CD14-positive monocyte (primary cell): Measurements from ENCODE around the gene FAM181A. TPM values are rescaled to one million over a fixed set of nuclear protein-coding genes. Genes with fewer than 3 reads are reported as not detected.

Experiments
- DNase-seq, 3 donors: peaks; one replicate each; pipeline ENCODE4 v3.0.0-alpha.2; 2011 to 2022
- H2AFZ ChIP-seq: 2 replicates; pipeline ENCODE4 v1.6.0; 2012; ENCODE audit warnings: mild to moderate bottlenecking, low read depth, low read length, inconsistent platforms; ENCODE audit not compliant: insufficient read depth, poor library complexity, severe bottlenecking
- H3K27ac ChIP-seq, 2 donors: 1 replicate in 1 of 2; 2 replicates in 1 of 2; pipeline ENCODE4 v1.5.1; 2012 to 2013; ENCODE audit warnings: low read length in 2 of 2, control low read depth in 1 of 2, inconsistent platforms in 1 of 2, low read depth in 1 of 2, mild to moderate bottlenecking in 1 of 2
- H3K27me3 ChIP-seq, 2 donors: one replicate each; pipeline versions ENCODE4 v1.6.0 to v1.6.1; 2011 to 2013; ENCODE audit warnings: low read length in 2 of 2; ENCODE audit not compliant: control insufficient read depth in 2 of 2, insufficient read depth in 2 of 2
- H3K36me3 ChIP-seq, 2 donors: replicated peaks in 1 of 2; 1 replicate in 1 of 2; 2 replicates in 1 of 2; pipeline versions ENCODE4 v1.5.1 to v1.6.1; 2012 to 2013; ENCODE audit warnings: low read length in 2 of 2, control low read depth in 1 of 2, inconsistent platforms in 1 of 2, mild to moderate bottlenecking in 1 of 2; ENCODE audit not compliant: insufficient read depth in 2 of 2, control insufficient read depth in 1 of 2
- H3K4me1 ChIP-seq, 2 donors: 1 replicate in 1 of 2; 2 replicates in 1 of 2; pipeline versions ENCODE4 v1.5.1 to v1.6.1; 2012 to 2013; ENCODE audit warnings: low read length in 2 of 2, control low read depth in 1 of 2, inconsistent platforms in 1 of 2, mild to moderate bottlenecking in 1 of 2, moderate library complexity in 1 of 2; ENCODE audit not compliant: insufficient read depth in 2 of 2, control insufficient read depth in 1 of 2
- H3K4me2 ChIP-seq: replicated peaks from 2 replicates; pipeline ENCODE3; 2012; ENCODE audit warnings: low read length, moderate library complexity, mild to moderate bottlenecking; ENCODE audit not compliant: poor library complexity, severe bottlenecking; ENCODE audit errors: extremely low read depth
- H3K4me3 ChIP-seq, 3 experiments: fragments of 200-600 bp in 1 of 3; sonication (generic) in 1 of 3; replicated peaks in 1 of 3; 1 replicate in 2 of 3; 2 replicates in 1 of 3; pipeline ENCODE4 v1.5.1; 2011 to 2013; ENCODE audit warnings: low read length in 3 of 3, mild to moderate bottlenecking in 3 of 3, control low read depth in 2 of 3, low read depth in 2 of 3, inconsistent platforms in 1 of 3, moderate library complexity in 1 of 3
- H3K79me2 ChIP-seq: 2 replicates; pipeline ENCODE4 v1.6.0; 2012; ENCODE audit warnings: mild to moderate bottlenecking, control low read depth, inconsistent platforms, low read length, moderate library complexity; ENCODE audit not compliant: insufficient read depth
- H3K9ac ChIP-seq: 2 replicates; pipeline ENCODE4 v1.6.0; 2017; ENCODE audit warnings: low read length, mild to moderate bottlenecking; ENCODE audit not compliant: insufficient read depth, poor library complexity, severe bottlenecking
- H3K9me3 ChIP-seq, 2 donors: replicated peaks in 1 of 2; 1 replicate in 1 of 2; 2 replicates in 1 of 2; pipeline versions ENCODE4 v1.5.1 to v1.6.1; 2012 to 2013; ENCODE audit warnings: low read length in 2 of 2, control low read depth in 1 of 2; ENCODE audit not compliant: control insufficient read depth in 1 of 2, insufficient read depth in 1 of 2
- H4K20me1 ChIP-seq: 2 replicates; pipeline ENCODE4 v1.6.0; 2012; ENCODE audit warnings: mild to moderate bottlenecking, low read length, control low read depth, moderate library complexity; ENCODE audit not compliant: insufficient read depth
- H3K27ac Mint-ChIP-seq, 7 donors: one replicate each; pipeline ENCODE4 v1.8.0; 2020; ENCODE audit warnings: mild to moderate bottlenecking in 7 of 7, mixed read lengths in 7 of 7, moderate library complexity in 6 of 7, inconsistent platforms in 2 of 7
- H3K27me3 Mint-ChIP-seq, 3 donors: one replicate each; pipeline ENCODE4 v1.8.0; 2021 to 2022; ENCODE audit warnings: low read depth in 3 of 3, mild to moderate bottlenecking in 3 of 3, mixed read lengths in 3 of 3, moderate library complexity in 3 of 3, inconsistent platforms in 1 of 3
- H3K36me3 Mint-ChIP-seq, 2 donors: one replicate each; pipeline ENCODE4 v1.8.0; 2020; ENCODE audit warnings: mixed read lengths in 2 of 2, inconsistent platforms in 1 of 2, mild to moderate bottlenecking in 1 of 2
- H3K4me1 Mint-ChIP-seq: one replicate; pipeline ENCODE4 v1.8.0; 2020; ENCODE audit warnings: mild to moderate bottlenecking, mixed read lengths
- H3K4me3 Mint-ChIP-seq, 2 donors: one replicate each; pipeline ENCODE4 v1.8.0; 2020; ENCODE audit warnings: mild to moderate bottlenecking in 2 of 2, mixed read lengths in 2 of 2, moderate library complexity in 1 of 2
- H3K9me3 Mint-ChIP-seq, 7 donors: one replicate each; pipeline ENCODE4 v1.8.0; 2020 to 2022; ENCODE audit warnings: mixed read lengths in 7 of 7, mild to moderate bottlenecking in 6 of 7, moderate library complexity in 6 of 7, inconsistent platforms in 2 of 7
- WGBS: methylation state at CpG from one replicate; pipeline ENCODE4 v1.1.5; 2013; ENCODE audit warnings: missing lambda C conversion rate; ENCODE audit not compliant: insufficient coverage; 5-methylcytosine and 5-hydroxymethylcytosine counted together
- intact Hi-C, 2 donors: fragments of 100-400 bp; cut with micrococcal nuclease; formaldehyde crosslinking; loops; one replicate each; pipeline versions ENCODE4 v1.15.0 to v1.15.1; 2023
- polyA plus RNA-seq, 3 donors: library from polyadenylated mRNA; depleted of rRNA in 1 of 3; unstranded in 2 of 3; stranded (reverse) in 1 of 3; fragments of 300-500 nt in 2 of 3; fragments of >200 nt in 1 of 3; fragmentation: Illumina TruSeq in 2 of 3; gene quantifications; 1 replicate in 2 of 3; 2 replicates in 1 of 3; pipeline ENCODE4 v1.2.3, GENCODE V29; 2012 to 2021
- TF ChIP-seq, protein P1 (sequence below): fragments of 200-600 bp; IDR thresholded peaks from one replicate; pipeline ENCODE4 v1.8.0; 2022; ENCODE audit warnings: antibody characterized with exemption, mild to moderate bottlenecking

FAM181A gene
- polyA plus RNA-seq, 3 donors, result not detected

DNA sequence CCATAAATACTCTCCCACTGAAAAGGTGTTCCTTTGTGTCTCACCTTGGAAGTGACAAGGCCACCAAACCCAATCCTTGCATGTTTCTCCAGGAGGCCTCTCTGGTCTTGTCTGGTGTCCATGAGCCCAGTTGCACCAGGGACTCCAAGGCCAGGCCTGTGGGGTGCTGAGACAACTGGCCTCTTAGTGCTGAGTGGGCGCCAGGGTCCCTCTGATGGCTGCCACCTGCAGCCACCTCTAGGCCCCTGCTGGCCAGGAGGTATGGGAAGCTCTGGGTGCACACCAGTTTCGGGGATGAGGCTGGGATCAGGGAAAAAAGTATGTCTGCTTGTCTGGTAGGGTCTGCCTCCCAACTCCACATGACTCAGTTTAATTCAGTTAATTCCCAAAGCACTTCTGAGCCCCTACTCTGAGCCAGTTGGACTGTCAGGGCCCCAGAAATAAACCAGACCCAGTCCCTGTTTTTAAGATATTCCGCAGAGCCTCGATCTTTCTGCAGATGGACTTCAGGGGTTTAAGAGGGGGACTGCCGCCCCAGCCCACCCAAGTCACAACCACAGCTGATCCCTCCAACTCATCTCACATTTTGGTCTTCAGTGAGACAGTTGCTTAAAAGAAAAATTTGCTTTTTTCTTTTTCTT, 15.0 kb upstream of the FAM181A start:
- Histone ChIP-seq H3K27ac (no peak overlapping the region), H3K4me3 (no peak overlapping the region), H3K27me3 (no peaks in the 10 kb centered on the region), H3K79me2 (no peaks in the 10 kb centered on the region), H3K4me2 (no peak overlapping the region), H2AFZ (no peak overlapping the region), H3K4me1 (no peaks in the 10 kb centered on the region), H3K9ac (no peak overlapping the region), H4K20me1 (no peaks in the 10 kb centered on the region), H3K9me3 (peaks cover 0 to 11% of the 10 kb centered on the region in 2 donors), H3K36me3 (no peaks in the 10 kb centered on the region)
- TF ChIP-seq, protein P1, sequence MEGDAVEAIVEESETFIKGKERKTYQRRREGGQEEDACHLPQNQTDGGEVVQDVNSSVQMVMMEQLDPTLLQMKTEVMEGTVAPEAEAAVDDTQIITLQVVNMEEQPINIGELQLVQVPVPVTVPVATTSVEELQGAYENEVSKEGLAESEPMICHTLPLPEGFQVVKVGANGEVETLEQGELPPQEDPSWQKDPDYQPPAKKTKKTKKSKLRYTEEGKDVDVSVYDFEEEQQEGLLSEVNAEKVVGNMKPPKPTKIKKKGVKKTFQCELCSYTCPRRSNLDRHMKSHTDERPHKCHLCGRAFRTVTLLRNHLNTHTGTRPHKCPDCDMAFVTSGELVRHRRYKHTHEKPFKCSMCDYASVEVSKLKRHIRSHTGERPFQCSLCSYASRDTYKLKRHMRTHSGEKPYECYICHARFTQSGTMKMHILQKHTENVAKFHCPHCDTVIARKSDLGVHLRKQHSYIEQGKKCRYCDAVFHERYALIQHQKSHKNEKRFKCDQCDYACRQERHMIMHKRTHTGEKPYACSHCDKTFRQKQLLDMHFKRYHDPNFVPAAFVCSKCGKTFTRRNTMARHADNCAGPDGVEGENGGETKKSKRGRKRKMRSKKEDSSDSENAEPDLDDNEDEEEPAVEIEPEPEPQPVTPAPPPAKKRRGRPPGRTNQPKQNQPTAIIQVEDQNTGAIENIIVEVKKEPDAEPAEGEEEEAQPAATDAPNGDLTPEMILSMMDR, result no peak
- H3K36me3 Mint-ChIP-seq, result no peaks in the 10 kb centered on the region
- peaks cover 7 to 13% (median 11%) of the 10 kb centered on the region in 3 donors for H3K27me3 Mint-ChIP-seq
- no peaks in the 10 kb centered on the region for H3K4me1 Mint-ChIP-seq
- intact Hi-C loops, result no loop called here
- peaks cover 5 to 23% (median 8%) of the 10 kb centered on the region in 7 donors for H3K9me3 Mint-ChIP-seq
- H3K4me3 Mint-ChIP-seq, result no peak overlapping the region
- no peak for DNase-seq
- WGBS, result 50% methylated on average over 1 of the region's 5 CpGs
- no peak overlapping the region for H3K27ac Mint-ChIP-seq

DNA sequence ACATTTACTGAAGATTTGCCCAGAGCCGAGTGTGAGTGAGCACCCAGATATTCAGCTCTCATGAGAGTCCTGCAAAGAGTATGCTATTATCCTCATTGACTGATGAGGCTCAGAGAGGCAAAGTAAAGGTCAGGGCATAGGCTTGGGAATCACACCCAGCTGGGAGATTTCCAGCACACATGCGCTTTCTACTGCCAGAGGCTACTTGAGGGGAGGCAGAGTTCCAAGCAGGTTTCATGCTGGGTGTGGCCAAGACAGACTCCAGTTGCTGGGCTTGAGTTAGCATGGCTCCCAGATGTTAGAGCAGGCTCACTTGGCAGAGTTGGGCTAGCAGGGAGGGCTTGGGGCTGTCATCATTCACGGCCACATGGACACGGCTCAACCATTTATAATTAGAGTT, 14.4 kb upstream of the FAM181A start:
- no peak overlapping the region for H3K4me2 ChIP-seq
- no peaks in the 10 kb centered on the region for H3K4me1 Mint-ChIP-seq
- no peak overlapping the region for H3K27ac ChIP-seq
- H3K9me3 Mint-ChIP-seq, result peaks cover 5 to 23% (median 8%) of the 10 kb centered on the region in 7 donors
- no peaks in the 10 kb centered on the region for H3K79me2 ChIP-seq
- no peak overlapping the region for H3K9ac ChIP-seq
- H3K4me3 Mint-ChIP-seq, result no peak overlapping the region
- intact Hi-C loops, result no loop called here
- no peaks in the 10 kb centered on the region for H4K20me1 ChIP-seq
- H3K4me1 ChIP-seq, result no peaks in the 10 kb centered on the region
- H3K27me3 ChIP-seq, result no peaks in the 10 kb centered on the region
- H3K36me3 Mint-ChIP-seq, result no peaks in the 10 kb centered on the region
- H3K4me3 ChIP-seq, result no peak overlapping the region
- WGBS, result 85% methylated on average over 2 of the region's 4 CpGs
- no peak for DNase-seq
- H3K27ac Mint-ChIP-seq, result peak overlapping the region in 1 of 7 donors; percentile 58
- peaks cover 0 to 11% of the 10 kb centered on the region in 2 donors for H3K9me3 ChIP-seq
- TF ChIP-seq, protein P1, result no peak
- peaks cover 7 to 14% (median 13%) of the 10 kb centered on the region in 3 donors for H3K27me3 Mint-ChIP-seq
- no peaks in the 10 kb centered on the region for H3K36me3 ChIP-seq
- H2AFZ ChIP-seq, result no peak overlapping the region
